Activated naive CD4-positive, alpha-beta T cell treated with anti-CD3 and anti-CD28 coated beads, Interleukin-2, amount 50 U/mL, for 16 hours (primary cell): Measurements from ENCODE around the gene HES7.

Source experiments
- DNase-seq: peaks from one replicate; pipeline ENCODE4 v3.0.0-alpha.2; 2020

The HES7 gene

DNA sequence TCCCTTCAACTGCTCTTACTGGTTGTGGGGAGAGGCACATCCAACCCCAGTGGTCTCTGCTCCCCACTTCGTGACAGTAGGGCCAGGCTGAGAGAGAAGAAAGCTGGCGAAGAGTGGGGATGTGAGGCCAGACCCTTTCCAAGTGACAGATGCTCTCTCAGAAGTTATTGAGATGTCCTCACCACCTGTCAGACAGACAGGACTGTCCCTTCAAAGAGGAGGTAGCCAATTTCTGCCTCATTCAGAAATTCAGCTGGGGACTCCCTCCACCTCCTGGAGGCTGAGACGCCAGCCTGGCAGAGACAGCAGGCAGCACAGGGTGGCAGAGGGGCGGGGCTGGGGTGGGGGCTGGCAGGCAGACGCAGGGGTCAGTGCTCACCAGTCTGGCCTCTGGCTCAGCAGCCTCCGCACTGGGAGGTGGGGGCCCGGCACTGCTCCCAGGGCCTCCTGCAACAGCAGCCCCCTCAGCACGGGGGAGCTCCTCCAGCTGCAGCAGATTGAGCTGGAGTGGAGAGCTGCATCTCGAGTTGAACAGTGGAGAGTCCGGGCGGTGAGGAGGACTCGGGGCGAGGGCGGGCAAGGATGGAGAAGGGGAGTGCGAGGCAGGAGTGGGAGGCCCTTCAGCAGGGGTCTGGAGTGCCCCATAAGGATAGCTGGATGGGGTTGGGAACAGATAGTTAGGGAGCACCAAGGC lies 19.1 kb upstream of the HES7 start:
- DNase-seq = no peak

- no peak for DNase-seq
These were observed 18.4 kb upstream of the HES7 start for GRCh38 chr17:8142158-8142886.

- no peak for DNase-seq
These were observed 17.8 kb upstream of the HES7 start for GRCh38 chr17:8141741-8142140.

- no peak for DNase-seq
These were observed 17.1 kb upstream of the HES7 start for GRCh38 chr17:8141045-8141444.

- no peak for DNase-seq
These were observed 16.4 kb upstream of the HES7 start for GRCh38 chr17:8140065-8141029.

GRCh38 chr17:8138672-8139371 lies 14.9 kb upstream of the HES7 start:
- peak; percentile 95 for DNase-seq

DNA sequence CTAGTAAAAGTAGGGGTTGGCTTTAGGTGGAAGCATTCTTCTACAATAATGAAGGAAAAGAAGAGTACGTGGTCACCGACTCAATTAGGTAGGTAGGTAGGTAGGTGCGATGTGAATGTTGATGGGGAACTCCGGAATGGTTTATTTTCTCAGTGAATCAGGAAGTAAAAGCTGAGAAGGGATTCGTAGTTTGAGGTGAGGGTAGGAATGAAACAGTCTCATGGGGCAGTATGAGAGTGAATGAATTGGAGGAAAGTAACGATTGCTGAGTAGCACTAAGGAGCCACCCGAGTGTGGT lies 14.4 kb upstream of the HES7 start:
- DNase-seq = no peak

DNA sequence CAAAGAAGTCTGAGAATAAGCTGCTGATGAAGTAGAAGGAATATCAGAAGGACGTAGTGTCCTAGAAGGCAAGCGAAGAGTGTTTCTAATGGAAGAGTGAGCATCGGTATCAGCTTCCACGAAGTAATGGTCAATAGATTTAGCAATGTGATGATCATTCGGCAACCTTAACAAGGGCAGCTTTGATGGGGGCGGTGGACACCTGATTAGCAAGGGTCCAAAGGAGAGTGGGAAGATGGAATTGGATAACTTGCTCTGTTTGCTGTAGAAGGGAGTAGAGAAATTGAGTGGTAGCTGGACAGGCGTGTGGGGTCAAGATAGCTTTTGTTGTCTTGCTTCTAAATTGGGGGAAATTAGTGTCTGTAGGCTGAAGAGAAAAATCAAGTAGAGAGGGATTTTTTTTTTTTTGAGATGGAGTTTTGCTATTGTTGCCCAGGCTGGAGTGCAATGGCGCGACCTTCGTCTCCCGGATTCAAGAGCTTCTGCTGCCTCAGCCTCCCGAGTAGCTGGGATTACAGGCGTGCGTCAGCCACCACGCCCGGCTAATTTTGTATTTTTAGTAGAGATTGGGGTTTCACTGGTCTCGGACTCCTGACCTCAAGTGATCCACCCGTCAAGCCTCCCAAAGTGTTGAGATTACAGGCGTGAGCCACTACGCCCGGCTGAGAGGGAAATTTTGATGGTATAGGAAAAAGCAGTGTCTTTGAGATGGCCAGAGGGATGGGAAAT lies 13.9 kb upstream of the HES7 start:
- no peak for DNase-seq

- DNase-seq = no peak
These were observed 10.0 kb upstream of the HES7 start for GRCh38 chr17:8133941-8134340.

DNA sequence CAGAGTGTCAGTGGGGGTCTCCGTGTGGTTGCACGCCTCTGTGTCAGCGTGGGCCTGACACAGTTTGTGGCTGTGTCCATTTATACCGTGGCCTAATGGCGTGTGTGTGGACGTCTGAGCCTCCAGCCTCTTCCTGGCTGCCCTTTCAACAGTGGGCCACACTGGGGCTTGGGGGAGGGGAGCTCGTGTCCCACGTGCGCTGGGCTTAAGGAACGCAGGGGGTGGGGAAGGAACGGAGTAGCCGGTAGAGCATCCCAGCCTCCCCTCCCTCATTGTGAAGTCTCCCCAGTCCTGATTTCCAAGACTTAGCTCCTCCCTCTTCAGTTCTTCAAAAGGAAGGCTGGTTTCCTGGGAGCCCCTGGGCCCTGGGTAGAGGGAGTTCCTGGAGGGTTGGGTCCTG lies 9.5 kb upstream of the HES7 start:
- DNase-seq = no peak

DNA sequence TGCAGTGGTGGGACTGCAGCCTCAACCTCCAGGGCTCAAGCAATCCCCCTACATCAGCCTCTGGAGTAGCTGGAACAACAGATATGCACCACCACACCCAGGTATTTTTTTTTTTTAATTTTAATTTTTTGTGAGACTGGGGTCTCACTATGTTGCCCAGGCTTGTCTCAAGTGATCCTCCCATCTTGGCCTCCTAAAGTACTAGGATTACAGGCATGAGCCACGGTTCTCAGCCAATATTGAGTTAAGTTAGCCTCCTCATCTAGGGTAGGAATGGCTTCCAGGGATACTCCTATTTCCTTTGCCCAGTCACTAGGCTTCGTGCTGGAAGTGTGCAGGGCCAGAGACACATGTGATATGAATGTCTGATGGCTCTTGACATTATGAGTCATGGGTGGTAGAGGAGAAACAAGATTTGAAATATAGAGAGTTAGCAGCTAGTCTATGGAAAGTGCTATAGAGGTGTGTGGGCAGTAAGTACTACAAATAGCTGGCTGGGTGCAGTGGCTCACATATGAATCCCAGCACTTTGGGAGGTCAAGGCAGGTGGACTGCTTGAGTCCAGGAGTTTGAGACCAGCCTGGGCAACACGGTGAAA lies 8.0 kb upstream of the HES7 start:
- no peak for DNase-seq

DNA sequence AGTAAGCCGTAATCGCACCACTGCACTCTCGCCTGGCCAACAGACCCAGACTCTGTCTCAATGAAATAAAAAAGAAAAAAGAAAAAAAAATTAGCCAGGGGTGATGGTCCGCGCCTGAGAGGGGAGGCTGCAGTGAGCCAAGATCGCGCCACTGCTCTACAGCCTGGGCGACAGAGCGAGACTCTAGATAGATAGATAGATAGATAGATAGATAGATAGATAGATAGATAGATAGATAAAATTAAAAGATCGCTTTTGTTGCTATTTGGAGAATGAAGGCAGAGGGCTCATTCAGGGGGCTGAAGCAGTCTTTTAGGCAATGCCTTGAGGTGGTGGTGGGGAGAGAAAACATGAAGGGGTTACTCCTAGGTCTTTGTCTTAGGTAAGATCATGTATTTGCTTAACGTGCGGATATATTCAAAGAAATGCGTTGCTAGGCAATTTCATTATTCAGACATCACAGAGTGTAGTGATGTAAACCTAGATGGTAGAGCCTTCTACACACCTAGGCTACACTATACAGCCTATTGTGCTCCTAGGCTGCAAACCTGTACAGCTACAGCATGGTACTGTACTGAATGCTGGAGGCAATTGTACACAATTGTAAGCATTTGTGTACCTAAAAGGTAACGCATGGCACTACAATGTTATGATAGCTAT lies 4.3 kb upstream of the HES7 start:
- no peak for DNase-seq

DNA sequence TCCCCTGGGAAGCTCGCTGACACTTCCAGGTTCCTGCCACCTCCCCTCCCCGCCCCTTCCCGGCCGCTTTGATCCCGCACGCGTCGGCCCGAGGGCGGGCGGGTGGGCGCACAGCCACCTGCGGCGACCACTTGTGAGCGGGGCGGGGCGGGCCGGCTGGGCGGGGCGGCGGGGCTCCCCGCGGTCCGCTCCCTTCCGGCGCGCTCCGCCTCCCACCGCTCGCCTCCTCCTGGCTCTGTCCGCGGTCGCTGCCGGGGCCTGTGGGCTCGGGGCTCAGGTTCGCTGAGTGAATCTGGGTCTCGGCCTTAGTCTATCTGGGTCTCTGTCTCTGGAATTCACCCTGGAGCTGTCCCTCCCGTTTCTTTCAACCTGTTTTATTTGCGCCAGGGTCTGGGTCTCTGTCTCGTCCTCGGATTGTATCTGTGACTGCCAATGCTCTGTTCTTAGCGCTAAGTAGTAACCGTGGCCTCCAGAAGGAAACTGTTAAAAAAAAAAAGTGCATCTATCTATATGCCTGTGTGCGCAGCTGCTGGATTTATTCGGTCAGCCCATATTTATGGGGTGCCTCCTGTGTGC lies 2.7 kb upstream of the HES7 start:
- peak; percentile 41 for DNase-seq

DNA sequence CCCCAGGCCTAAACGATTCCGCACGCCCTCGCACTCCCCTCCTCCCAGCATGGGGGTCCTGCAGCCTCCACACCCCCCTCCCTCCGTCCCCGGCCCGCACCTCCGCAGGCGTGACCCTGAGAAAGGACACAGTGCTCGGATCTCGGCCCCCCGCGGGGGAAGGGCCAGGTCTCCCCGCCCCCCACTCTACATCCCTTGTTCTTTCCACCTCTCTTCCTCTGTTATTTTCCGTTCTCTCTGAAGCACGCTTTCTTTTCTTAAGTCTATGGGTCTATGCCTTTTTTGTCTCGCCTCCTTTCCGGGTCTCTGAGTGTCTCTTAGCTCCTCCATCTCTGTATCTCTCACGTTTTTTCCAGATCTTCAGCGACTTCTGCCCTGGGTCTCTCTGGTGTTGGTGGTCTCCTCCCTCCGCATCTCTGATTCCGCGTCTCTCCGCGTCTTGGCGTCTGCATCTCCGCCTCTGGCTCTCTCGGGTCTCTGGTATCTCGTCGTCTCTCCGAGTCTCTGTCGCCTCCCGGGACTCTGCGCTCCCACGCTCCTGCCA lies 2.1 kb upstream of the HES7 start:
- DNase-seq = no peak

GRCh38 chr17:8125154-8125946 lies 1.4 kb upstream of the HES7 start:
- DNase-seq = peak; percentile 83

DNA sequence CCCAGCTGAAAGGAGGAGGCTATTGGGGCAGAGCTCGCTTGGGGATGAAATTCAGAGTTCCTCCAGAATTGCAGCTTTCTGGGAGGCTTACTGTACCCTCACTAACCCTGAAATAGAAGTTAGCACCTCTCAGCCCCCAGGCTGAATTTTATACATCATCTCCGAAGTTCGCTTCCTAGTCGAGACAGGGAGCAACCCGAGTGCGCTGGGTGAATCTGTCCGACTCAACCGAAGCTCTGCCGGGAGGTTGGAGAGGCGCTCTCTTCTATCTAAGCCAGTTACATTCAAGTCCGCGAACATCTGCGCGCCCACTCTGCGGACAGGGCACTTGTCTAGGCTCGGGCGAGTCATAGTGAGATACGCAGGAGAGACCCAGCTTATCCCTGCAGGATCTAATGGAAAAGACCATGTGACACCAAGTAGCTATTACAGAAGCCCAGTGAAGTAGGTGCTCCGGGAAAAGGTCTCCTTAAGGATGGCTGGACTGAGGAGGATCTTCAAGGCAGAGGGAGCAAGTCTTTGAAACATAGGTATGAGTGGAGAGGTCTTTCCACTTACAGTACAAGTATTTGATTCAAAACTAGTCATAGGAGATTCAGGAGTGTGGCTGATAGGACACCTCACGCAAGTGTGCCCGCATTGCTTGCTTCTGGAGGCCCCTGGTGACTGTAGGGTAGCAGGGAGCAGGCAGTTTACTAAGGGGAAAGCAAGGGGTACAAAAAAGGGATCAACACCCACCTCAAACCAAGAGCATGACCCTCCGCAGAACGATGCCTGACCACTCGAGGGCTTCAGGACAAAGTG lies 646 bp upstream of the HES7 start:
- DNase-seq = peak; percentile 41

DNA sequence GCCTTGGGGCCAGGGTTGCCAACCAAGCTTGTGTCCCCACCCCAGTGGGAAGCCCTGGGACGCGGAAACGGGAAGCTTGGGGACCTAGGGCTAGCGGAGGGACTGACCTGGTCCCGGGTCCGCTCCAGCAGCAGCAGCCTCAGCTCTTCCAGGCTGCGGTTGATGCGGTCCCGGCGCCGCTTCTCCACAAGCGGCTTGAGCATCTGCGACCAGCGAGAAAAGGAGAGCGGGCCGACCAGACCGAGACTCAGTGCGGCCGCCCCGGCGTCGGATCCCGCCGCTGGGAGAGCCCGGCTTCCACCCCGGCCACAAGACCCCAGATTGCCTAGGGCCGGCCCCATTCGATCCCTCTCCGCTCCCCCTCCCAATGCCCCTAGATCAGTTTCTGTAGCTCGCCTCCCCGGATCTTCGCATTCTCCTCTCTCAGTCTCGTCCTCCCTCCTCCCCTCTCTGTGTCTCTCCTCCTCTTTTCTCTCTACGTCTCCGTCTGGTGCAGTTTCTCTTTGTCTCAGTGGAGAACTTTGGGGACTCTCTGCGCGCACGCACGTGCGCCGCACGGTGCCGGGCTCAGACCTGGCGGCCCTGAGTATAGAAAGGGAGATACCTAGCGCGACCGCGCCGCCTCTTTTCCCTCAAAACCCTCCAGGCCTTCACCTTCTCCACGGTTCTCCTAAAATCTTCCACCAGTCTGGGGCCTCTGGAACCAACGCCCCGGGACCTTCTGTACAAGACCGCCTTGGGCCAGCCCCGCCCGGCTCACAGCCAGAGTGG lies 797 bp downstream of the HES7 start:
- DNase-seq = peak; percentile 62

GRCh38 chr17:8122422-8122923 lies 1.4 kb downstream of the HES7 start:
- no peak for DNase-seq
